RWPE1 (cell line): ENCODE results near the gene ANKRD31.

Source experiments
- CTCF ChIA-PET: fragments of 350-600 bp; sonication (Branson Sonifier 250); formaldehyde crosslinking; extraction: SDS; loops from one replicate; lab custom pipeline; 2021; lab: Yijun Ruan, JAX
- POLR2A ChIA-PET: fragments of 400-600 bp; formaldehyde crosslinking; extraction: SDS; loops from one replicate; lab custom pipeline; 2020; ENCODE audit warnings: antibody characterized with exemption; ENCODE audit not compliant: low non-redundant PET; lab: Yijun Ruan, JAX
- DNase-seq: peaks from one replicate; pipeline ENCODE4 v3.0.0; 2012; ENCODE audit warnings: low spot score
- H3K27ac ChIP-seq: fragments of 450-650 bp; 2 replicates; pipeline ENCODE4 v1.5.1; 2017
- TF ChIP-seq, protein P1 (sequence below): fragments of 450-650 bp; conservative IDR thresholded peaks from 2 replicates; pipeline ENCODE4 v1.5.1; 2017; ENCODE audit warnings: low read depth, mild to moderate bottlenecking

ANKRD31 gene

DNA sequence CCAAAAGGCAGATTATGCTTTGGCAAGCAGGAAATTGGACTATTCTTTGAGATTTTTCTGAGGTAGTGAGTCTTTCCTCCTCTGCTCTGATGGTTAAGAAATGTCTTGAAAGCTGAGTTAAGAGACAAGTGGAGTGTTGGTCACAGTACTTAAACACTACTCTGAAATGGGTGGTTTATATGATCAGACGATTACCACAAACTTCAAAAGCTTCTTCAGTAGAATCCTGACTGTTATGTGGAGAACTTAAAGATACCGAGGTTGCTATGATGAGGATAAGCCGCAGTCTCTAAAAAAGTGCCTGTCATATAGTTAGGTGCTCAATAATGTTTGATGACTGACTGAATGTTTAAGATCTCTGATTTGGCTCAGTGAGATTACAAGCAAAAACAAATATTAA, 208.6 kb downstream of the ANKRD31 start:
- no peak overlapping the region for H3K27ac ChIP-seq
- CTCF ChIA-PET: interaction anchor here (1.0 kb wide), 1 partner anchor 22 kb away, joined by 4 read pairs; no protein-coding TSS in a partner anchor
- DNase-seq: no peak
- POLR2A ChIA-PET: no interaction called here
- TF ChIP-seq, protein P1, sequence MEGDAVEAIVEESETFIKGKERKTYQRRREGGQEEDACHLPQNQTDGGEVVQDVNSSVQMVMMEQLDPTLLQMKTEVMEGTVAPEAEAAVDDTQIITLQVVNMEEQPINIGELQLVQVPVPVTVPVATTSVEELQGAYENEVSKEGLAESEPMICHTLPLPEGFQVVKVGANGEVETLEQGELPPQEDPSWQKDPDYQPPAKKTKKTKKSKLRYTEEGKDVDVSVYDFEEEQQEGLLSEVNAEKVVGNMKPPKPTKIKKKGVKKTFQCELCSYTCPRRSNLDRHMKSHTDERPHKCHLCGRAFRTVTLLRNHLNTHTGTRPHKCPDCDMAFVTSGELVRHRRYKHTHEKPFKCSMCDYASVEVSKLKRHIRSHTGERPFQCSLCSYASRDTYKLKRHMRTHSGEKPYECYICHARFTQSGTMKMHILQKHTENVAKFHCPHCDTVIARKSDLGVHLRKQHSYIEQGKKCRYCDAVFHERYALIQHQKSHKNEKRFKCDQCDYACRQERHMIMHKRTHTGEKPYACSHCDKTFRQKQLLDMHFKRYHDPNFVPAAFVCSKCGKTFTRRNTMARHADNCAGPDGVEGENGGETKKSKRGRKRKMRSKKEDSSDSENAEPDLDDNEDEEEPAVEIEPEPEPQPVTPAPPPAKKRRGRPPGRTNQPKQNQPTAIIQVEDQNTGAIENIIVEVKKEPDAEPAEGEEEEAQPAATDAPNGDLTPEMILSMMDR: no peak

DNA sequence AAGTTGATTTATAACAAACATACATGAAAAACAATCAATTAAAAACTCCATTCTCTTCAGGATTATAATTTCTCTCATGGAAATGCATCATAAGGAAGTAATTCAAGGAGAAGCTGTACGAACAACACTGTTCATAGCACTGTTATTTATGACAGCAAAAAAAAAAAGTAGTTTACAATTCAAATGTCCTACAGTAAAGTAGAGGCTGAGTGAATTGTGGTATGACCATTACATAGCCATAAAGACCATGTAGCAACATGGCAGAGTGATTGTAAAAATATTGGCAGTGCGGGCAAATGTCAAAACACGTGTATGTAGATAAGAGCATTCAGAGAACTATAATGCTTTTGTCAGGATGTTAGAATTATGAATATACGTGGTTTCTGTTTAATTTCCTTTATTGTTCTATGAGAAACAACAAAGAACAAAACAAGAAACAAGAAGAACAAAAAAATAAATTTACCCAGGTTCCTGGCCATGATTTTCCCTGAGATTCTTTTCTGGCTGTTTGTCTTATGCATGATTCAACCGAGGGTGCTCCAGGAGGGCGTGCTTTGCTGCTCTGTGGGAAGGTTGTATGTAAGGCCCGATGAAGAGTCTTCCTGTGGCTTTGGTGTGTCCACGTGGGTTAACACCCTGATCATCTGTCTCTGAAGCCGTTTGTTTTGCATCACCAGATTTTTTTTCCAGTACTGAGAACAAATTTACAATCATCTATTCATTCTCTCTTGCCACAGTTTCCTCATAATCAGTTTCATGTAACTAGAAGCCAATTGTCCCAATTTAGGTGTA, 213.1 kb downstream of the ANKRD31 start:
- H3K27ac ChIP-seq: no peak overlapping the region
- DNase-seq: no peak
- TF ChIP-seq, protein P1: no peak
- ChIA-PET POLR2A (no interaction called here), CTCF (no interaction called here)

GRCh38 chr5:75021800-75022199, 214.9 kb downstream of the ANKRD31 start:
- H3K27ac ChIP-seq: no peak overlapping the region
- ChIA-PET POLR2A (no interaction called here), CTCF (no interaction called here)
- TF ChIP-seq, protein P1: no peak
- no peak for DNase-seq

- no peak overlapping the region for H3K27ac ChIP-seq
- CTCF ChIA-PET: no interaction called here
- POLR2A ChIA-PET: no interaction called here
- DNase-seq: no peak
- TF ChIP-seq, protein P1: no peak
Observed at GRCh38 chr5:75021219-75021618, 215.5 kb downstream of the ANKRD31 start.

DNA sequence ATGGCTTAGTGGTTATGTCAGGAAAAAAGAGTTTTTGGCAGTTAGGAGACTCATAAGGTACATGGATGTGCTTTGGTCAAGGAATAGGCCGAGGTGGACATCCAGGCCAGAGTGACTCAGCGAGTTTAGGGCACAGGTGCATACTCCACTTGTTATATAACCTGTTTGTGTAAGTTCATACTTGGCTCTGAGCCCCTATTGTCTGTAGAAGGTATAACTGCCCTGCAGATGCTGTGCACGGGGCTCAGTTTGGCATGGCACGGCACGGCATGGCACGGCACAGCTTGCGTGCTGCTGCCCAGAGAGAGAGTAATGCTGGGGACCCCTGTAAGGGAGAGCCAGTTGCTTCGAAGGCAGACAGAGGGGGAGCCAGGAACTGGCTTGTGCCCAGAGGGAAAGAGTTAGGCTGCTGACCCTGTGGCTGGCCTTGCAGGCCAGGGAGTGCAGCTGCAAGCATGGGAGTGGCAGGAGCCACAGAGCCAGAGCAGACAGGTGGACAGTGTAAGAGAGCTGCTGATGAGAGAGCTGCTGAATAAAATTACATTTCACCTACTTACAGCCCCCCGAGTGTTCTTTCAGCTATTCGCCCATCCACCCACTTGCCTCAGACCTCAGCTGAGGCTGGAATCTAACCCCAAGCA, 216.5 kb downstream of the ANKRD31 start:
- CTCF ChIA-PET: interaction anchor here (0.5 to 1.0 kb wide), 3 partner anchors 15 to 226 kb away, joined by 3 read pairs; no protein-coding TSS in a partner anchor
- no peak for DNase-seq
- POLR2A ChIA-PET: interaction anchor here (0.5 kb wide), 1 partner anchor 29 kb away, joined by 3 read pairs; no protein-coding TSS in a partner anchor
- H3K27ac ChIP-seq: no peak overlapping the region
- TF ChIP-seq, protein P1: no peak

DNA sequence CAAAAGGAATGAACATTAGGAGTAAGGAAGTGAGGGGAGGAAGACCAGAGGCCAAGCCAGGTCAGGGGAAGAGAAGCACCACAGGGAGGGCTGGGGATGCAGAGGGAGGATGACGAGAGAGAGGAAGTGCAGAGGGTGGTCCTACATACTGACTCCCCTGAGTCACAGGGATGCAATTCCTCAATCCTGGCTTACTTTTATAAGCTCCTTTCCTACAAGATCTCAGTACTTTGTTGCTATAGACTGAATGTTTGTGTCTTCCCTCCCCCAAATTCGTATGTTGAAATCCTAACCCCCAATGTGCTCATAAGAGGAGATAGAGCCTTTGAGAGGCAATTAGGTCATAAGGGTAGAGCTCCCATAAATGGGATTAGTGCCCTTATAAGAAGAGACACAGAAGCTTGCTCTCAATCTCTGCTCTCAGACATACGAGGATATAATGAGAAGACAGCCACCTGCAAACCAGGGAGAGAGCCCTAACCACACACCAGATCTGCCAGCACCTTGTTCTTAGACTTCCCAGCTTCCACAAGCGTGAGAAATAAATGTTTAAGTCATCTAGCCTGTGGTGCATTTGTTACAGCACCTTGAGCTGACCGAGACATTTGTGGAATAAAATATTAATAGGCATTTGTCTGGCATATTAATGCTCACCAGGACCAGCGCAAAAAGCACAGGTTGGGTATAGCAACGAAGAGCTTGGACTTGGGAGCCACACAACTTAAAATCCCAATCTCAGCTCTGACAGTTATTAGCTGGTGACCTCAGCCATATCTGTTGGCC, 217.7 kb downstream of the ANKRD31 start:
- TF ChIP-seq, protein P1: no peak
- ChIA-PET CTCF (interaction anchor here (0.5 to 1.0 kb wide), 4 partner anchors 36 to 1756 kb away, joined by 3 read pairs; no protein-coding TSS in a partner anchor), POLR2A (interaction anchor here (0.5 kb wide), 1 partner anchor 28 kb away, joined by 3 read pairs; no protein-coding TSS in a partner anchor)
- DNase-seq: no peak
- H3K27ac ChIP-seq: no peak overlapping the region
